SU-DHL-6 (cell line): ENCODE data around the gene STK38.

Experiments
- H2AFZ ChIP-seq: fragments of 200-600 bp; sonication (generic); 2 replicates; pipeline ENCODE4 v1.6.1; 2014; ENCODE audit warnings: low read depth, mild to moderate bottlenecking, moderate library complexity, mixed read lengths, antibody characterized with exemption, low read length; ENCODE audit not compliant: severe bottlenecking
- H3F3A ChIP-seq: fragments of 200-600 bp; shearing (Covaris generic); 2 replicates; pipeline ENCODE4 v1.6.0; 2016; ENCODE audit warnings: antibody characterized with exemption, mild to moderate bottlenecking; ENCODE audit not compliant: insufficient read depth
- H3K27ac ChIP-seq: fragments of 200-600 bp; sonication (generic); 2 replicates; pipeline ENCODE4 v1.5.1; 2016; ENCODE audit warnings: low read depth, mild to moderate bottlenecking, low read length, moderate library complexity, mixed read lengths
- H3K27me3 ChIP-seq: fragments of 200-600 bp; sonication (generic), shearing (Covaris generic); 2 replicates; pipeline ENCODE4 v1.6.0; 2014; ENCODE audit warnings: mild to moderate bottlenecking, low read length
- H3K36me3 ChIP-seq: fragments of 200-600 bp; sonication (generic); 2 replicates; pipeline ENCODE4 v1.6.1; 2014; ENCODE audit warnings: mild to moderate bottlenecking, low read length, mixed read lengths
- H3K4me2 ChIP-seq: fragments of 300-600, 200-600 bp; shearing (Covaris generic), sonication (generic); 2 replicates; pipeline ENCODE4 v1.6.0; 2014; ENCODE audit warnings: low read length, low read depth, mild to moderate bottlenecking; ENCODE audit not compliant: poor library complexity, severe bottlenecking
- H3K4me3 ChIP-seq: fragments of 200-600 bp; sonication (generic); 2 replicates; pipeline ENCODE4 v1.5.1; 2014; ENCODE audit warnings: antibody characterized with exemption, low read length, mild to moderate bottlenecking, mixed read lengths; ENCODE audit not compliant: insufficient read depth, poor library complexity, severe bottlenecking
- H3K79me2 ChIP-seq: fragments of 200-600 bp; sonication (generic); 2 replicates; pipeline ENCODE4 v1.6.1; 2014; ENCODE audit warnings: mild to moderate bottlenecking, low read length, moderate library complexity; ENCODE audit not compliant: insufficient read depth
- H3K9ac ChIP-seq: fragments of 200-600 bp; sonication (generic); 2 replicates; pipeline ENCODE4 v1.7.0; 2014; ENCODE audit warnings: mild to moderate bottlenecking, low read length
- H3K9me2 ChIP-seq: fragments of 200-600 bp; sonication (generic); replicated peaks from 2 replicates; pipeline ENCODE4 v1.6.1; 2014; ENCODE audit warnings: low read length; ENCODE audit not compliant: insufficient read depth
- H3K9me3 ChIP-seq: fragments of 200-600 bp; sonication (generic); 2 replicates; pipeline ENCODE4 v1.6.1; 2014; ENCODE audit warnings: low read length, mixed read lengths; ENCODE audit not compliant: insufficient read depth
- H4K20me1 ChIP-seq: fragments of 200-600 bp; sonication (generic); 2 replicates; pipeline ENCODE4 v1.6.1; 2014; ENCODE audit warnings: low read depth, mild to moderate bottlenecking, antibody characterized with exemption, low read length, moderate library complexity, mixed read lengths
- EZH2phosphoT487 ChIP-seq: fragments of 200-600 bp; sonication (generic), shearing (Covaris generic); conservative IDR thresholded peaks from 2 replicates; pipeline ENCODE4 v1.6.1; 2018; ENCODE audit warnings: mild to moderate bottlenecking, antibody characterized with exemption, low read length, moderate library complexity, mixed read lengths
- TF ChIP-seq, protein P1 (sequence below): fragments of 200-600 bp; sonication (generic); IDR thresholded peaks from one replicate; pipeline ENCODE4 v1.5.1; 2017; ENCODE audit warnings: antibody characterized with exemption, mild to moderate bottlenecking, low read length, moderate library complexity; ENCODE audit not compliant: insufficient read depth, poor library complexity, severe bottlenecking

The STK38 gene

DNA sequence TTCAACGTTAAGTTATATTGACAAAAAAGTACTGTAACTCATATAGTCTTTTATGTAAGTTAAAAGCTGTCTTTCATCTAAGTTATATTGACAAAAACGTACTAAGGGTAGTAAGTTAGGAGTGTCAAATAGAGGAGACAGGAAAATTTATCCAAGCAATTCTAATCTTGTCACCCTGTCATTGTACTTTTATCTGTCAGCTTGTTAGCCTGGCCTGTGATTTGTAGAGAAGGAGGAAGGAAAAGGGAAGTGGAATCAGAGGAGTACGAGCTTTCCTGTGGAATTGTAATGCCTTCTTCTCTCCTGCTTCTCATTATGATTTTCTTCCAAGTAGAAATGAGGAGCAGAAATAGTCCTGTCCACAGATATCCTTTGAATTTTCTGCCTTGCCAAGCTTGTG is 85.6 kb downstream of the STK38 start:
- Histone ChIP-seq H3K4me3 (no peak overlapping the region), H3K9me3 (no peaks in the 10 kb centered on the region), H3K36me3 (0 out of 2 replicates have a peak, but pooled peaks cover 7% of the 10 kb centered on the region), H3K9ac (no peak overlapping the region), H4K20me1 (peaks cover 24% of the 10 kb centered on the region), H3F3A (no peaks in the 10 kb centered on the region; the same call in 1 of the 2 replicates), H3K27ac (no peak overlapping the region), H3K79me2 (peaks cover 100% of the 10 kb centered on the region), H3K4me2 (no peak overlapping the region), H3K9me2 (no peaks in the 10 kb centered on the region), H3K27me3 (no peaks in the 10 kb centered on the region), H2AFZ (no peak overlapping the region)
- TF ChIP-seq, protein P1, sequence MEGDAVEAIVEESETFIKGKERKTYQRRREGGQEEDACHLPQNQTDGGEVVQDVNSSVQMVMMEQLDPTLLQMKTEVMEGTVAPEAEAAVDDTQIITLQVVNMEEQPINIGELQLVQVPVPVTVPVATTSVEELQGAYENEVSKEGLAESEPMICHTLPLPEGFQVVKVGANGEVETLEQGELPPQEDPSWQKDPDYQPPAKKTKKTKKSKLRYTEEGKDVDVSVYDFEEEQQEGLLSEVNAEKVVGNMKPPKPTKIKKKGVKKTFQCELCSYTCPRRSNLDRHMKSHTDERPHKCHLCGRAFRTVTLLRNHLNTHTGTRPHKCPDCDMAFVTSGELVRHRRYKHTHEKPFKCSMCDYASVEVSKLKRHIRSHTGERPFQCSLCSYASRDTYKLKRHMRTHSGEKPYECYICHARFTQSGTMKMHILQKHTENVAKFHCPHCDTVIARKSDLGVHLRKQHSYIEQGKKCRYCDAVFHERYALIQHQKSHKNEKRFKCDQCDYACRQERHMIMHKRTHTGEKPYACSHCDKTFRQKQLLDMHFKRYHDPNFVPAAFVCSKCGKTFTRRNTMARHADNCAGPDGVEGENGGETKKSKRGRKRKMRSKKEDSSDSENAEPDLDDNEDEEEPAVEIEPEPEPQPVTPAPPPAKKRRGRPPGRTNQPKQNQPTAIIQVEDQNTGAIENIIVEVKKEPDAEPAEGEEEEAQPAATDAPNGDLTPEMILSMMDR, result no peak
- TF ChIP-seq EZH2phosphoT487, result no peak

DNA sequence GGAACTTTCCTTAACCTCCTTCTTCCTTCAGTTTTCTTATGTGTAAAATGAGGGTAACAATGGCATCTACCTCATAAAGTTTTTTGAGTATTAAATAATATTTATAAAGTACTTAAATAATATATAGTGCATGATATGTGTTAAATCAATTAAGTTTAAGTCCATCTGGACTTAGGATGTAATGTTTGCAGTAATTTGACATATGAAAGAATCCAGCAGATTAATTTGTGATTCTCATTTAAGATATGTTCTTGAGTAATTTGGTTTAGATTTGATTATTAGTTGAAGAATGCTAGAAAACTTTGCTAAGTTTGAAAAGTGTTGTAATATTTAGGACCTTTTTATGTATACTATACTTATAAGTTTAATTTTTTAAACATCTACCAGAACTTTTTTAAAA is 86.4 kb downstream of the STK38 start:
- Histone ChIP-seq H3K79me2 (peaks cover 100% of the 10 kb centered on the region), H3K36me3 (0 out of 2 replicates have a peak, but pooled peaks cover 7% of the 10 kb centered on the region), H3K9me3 (no peaks in the 10 kb centered on the region), H3K9ac (no peak overlapping the region), H3K27ac (no peak overlapping the region), H3K4me2 (no peak overlapping the region), H2AFZ (no peak overlapping the region), H4K20me1 (peaks cover 24% of the 10 kb centered on the region), H3K27me3 (no peaks in the 10 kb centered on the region), H3K4me3 (no peak overlapping the region), H3K9me2 (no peaks in the 10 kb centered on the region), H3F3A (no peaks in the 10 kb centered on the region; the same call in 1 of the 2 replicates)
- TF ChIP-seq, protein P1, result no peak
- TF ChIP-seq EZH2phosphoT487, result no peak

DNA sequence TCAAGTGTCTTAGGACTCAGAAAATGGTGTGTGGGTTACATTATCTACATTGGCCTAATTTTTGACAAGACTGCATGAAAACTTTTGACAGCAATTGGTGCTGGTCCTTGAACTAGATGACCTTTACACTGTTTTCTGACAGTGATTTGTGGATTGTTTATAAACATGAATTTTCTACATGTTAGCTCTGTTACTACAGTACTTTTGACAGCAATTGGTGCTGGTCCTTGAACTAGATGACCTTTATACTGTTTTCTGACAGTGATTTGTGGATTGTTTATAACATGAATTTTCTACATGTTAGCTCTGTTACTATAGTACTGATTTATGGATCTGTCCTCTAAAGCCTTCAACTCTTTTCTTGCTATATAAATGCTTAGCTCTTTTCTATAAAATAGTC is 87.8 kb downstream of the STK38 start:
- H3K27ac ChIP-seq, result no peak overlapping the region
- no peak for TF ChIP-seq EZH2phosphoT487
- TF ChIP-seq, protein P1, result no peak

More for the DNA sequence above, 87.8 kb downstream of the STK38 start:
- Histone ChIP-seq H3K36me3 (0 out of 2 replicates have a peak, but pooled peaks cover 7% of the 10 kb centered on the region), H3K79me2 (peaks cover 100% of the 10 kb centered on the region), H3K4me2 (no peak overlapping the region), H4K20me1 (peaks cover 24% of the 10 kb centered on the region), H3K9me2 (no peaks in the 10 kb centered on the region), H3K27me3 (no peaks in the 10 kb centered on the region), H3K4me3 (no peak overlapping the region), H3F3A (no peaks in the 10 kb centered on the region; the same call in 1 of the 2 replicates), H2AFZ (no peak overlapping the region), H3K9me3 (no peaks in the 10 kb centered on the region), H3K9ac (no peak overlapping the region)
